Transverse colon (tissue), 4 donors: ENCODE results near the gene GATA2. TPM values are rescaled to one million over a fixed set of nuclear protein-coding genes. Genes with fewer than 3 reads are reported as not detected.

Experiments
- DNase-seq: peaks from one replicate; pipeline ENCODE4 v3.0.0-alpha.2; 2019
- H3K27ac ChIP-seq, 4 donors: fragments of 200-600 bp; sonication (generic); 2 replicates each; pipeline ENCODE4 v1.5.1; 2016 to 2018; ENCODE audit warnings: inconsistent platforms in 4 of 4
- H3K27me3 ChIP-seq: fragments of 200-600 bp; sonication (generic); 2 replicates; pipeline ENCODE4 v1.5.1; 2017; ENCODE audit warnings: inconsistent platforms
- H3K36me3 ChIP-seq, 4 donors: fragments of 200-600 bp; sonication (generic); 2 replicates each; pipeline ENCODE4 v1.5.1; 2017 to 2019; ENCODE audit warnings: inconsistent platforms in 4 of 4
- H3K4me1 ChIP-seq, 4 donors: fragments of 200-600 bp; sonication (generic); 2 replicates each; pipeline ENCODE4 v1.5.1; 2017 to 2020; ENCODE audit warnings: inconsistent platforms in 4 of 4
- H3K4me3 ChIP-seq, 4 donors: fragments of 200-600 bp; sonication (generic); 1 replicate in 1 of 4; 2 replicates in 3 of 4; pipeline versions ENCODE4 v1.5.1 to v1.6.1; 2017 to 2019; ENCODE audit warnings: inconsistent platforms in 4 of 4
- H3K9me3 ChIP-seq, 2 donors: fragments of 200-600 bp; sonication (generic); 2 replicates each; pipeline ENCODE4 v1.5.1; 2017 to 2019; ENCODE audit warnings: inconsistent platforms in 2 of 2
- CTCF ChIP-seq, 5 experiments: fragments of 200-600 bp in 3 of 5; fragments of 450-650 bp in 2 of 5; sonication (generic) in 3 of 5; IDR thresholded peaks; 1 replicate in 2 of 5; 2 replicates in 3 of 5; pipeline ENCODE4 v1.5.1; 2016 to 2017; ENCODE audit warnings: antibody characterized with exemption in 5 of 5, inconsistent platforms in 3 of 5, mild to moderate bottlenecking in 2 of 5, moderate library complexity in 1 of 5
- EP300 ChIP-seq: sonication (generic); formaldehyde crosslinking; IDR thresholded peaks from one replicate; pipeline ENCODE4 v1.6.1; 2017; ENCODE audit warnings: antibody characterized with exemption, low read depth
- POLR2A ChIP-seq: fragments of 450-650 bp; IDR thresholded peaks from one replicate; pipeline ENCODE4 v1.6.1; 2016; ENCODE audit warnings: antibody characterized with exemption, mild to moderate bottlenecking, moderate library complexity
- POLR2AphosphoS5 ChIP-seq, 3 donors: sonication (generic); formaldehyde crosslinking; IDR thresholded peaks; one replicate each; pipeline ENCODE4 v1.6.1; 2016; ENCODE audit warnings: antibody characterized with exemption in 3 of 3
- WGBS, 2 donors: methylation state at CpG; one replicate each; pipeline ENCODE4 v1.1.5; 2018; ENCODE audit warnings: low coverage in 1 of 2; 5-methylcytosine and 5-hydroxymethylcytosine counted together
- in situ Hi-C, 4 donors: fragments of 200-750 bp; cut with MboI; loops; one replicate each; pipeline versions ENCODE4 v1.15.0 to v1.15.1; 2017; ENCODE audit warnings: low sequenced_read_pairs in 3 of 4, low pct_ligation_motif_present in 1 of 4, low pct_unique_long_range_greater_than_20kb in 1 of 4
- intact Hi-C: fragments of 100-400 bp; cut with DNase I; formaldehyde crosslinking; loops from one replicate; pipeline ENCODE4 v1.15.1; 2023; ENCODE audit warnings: low total_unique reads
- total RNA-seq, 4 donors: library from RNA; depleted of rRNA; stranded (reverse); fragments of >200 nt; gene quantifications; one replicate each; pipeline ENCODE4 v1.1.0, GENCODE V29; 2016

Gene GATA2
- total RNA-seq, 4 donors from 2014 or later, result 1.8 to 8.2 (median 2.9) TPM

DNA sequence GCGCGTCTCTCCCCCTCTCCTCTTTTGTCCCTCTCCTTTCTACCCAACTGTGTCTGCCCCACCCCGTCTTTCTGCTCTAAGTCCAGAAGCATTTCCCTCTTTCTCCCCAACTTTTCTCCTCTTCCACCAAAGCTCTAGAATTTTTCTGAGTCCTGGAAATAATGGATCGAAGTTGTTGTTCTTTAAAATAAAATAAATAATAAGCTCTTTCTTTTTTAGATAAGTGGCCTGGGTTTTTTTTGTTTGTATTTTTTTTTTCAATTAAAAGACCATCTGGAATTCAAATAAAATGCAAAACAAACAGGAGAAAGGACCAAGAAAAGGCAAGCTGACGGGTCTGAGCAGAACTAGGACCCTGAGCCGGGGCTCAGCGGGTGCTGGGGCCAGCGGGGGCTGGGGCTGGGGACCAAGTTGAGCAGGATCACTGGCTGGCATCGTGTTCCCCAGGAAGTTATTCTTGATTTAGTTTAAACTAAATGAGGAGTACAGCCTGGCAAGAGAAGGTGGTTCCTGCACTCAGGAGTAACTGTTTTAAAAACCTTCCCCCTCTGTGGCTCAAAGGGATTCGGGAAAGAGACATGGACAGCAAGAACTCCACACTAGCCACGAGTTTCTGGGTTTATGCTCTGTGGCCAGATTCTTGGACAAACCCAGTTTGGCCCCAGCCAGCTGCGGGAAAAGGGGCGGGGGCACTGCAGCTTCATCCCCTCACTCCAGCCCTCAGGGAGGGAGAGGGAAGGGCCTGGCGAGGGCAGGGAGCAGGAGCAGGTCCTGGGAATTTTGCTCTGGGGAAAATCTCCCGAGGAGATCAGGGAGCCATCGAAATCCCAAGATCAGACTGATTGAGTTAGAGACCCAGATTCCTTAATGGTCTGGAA, 8.4 kb downstream of the GATA2 start:
- H3K27ac ChIP-seq, result peak overlapping the region in 3 of 4 donors; percentile 10 to 48 (median 13)
- 22 to 23% methylated on average over 7 to 16 of the region's 16 CpGs for whole genome bisulfite sequencing, 2 donors
- H3K27me3 ChIP-seq, result peaks cover 100% of the 10 kb centered on the region
- H3K4me3 ChIP-seq, result no peak overlapping the region
- no peaks in the 10 kb centered on the region for H3K9me3 ChIP-seq
- intact Hi-C loops, result no loop called here
- DNase-seq, result no peak
- H3K36me3 ChIP-seq, result no peaks in the 10 kb centered on the region
- H3K4me1 ChIP-seq, result peaks cover 24 to 38% (median 35%) of the 10 kb centered on the region in 4 donors
- no peak for TF ChIP-seq POLR2A
- TF ChIP-seq CTCF (IDR thresholded peaks at IDR 0.05), result no peak
- no peak for TF ChIP-seq EP300
- no peak for TF ChIP-seq POLR2AphosphoS5 (IDR thresholded peaks at IDR 0.05)
- in situ Hi-C loops, result loop anchor here in 2 of 4 donors (25.0 kb wide), 2 partner anchors 322 to 397 kb away; partner anchors contain the start of gene EEFSEC (in 1 of the 2)

- peak in 1 of 3 donors; percentile 66 for TF ChIP-seq POLR2AphosphoS5 (IDR thresholded peaks at IDR 0.05)
- TF ChIP-seq POLR2A, result no peak
- in situ Hi-C loops (loop anchor here in 2 of 4 donors (25.0 kb wide), 2 partner anchors 322 to 397 kb away; partner anchors contain the start of gene EEFSEC (in 1 of the 2)), intact Hi-C loops (no loop called here)
- Histone ChIP-seq H3K27me3 (peaks cover 100% of the 10 kb centered on the region), H3K9me3 (no peaks in the 10 kb centered on the region), H3K27ac (peak overlapping the region in 3 of 4 donors; percentile 10 to 48 (median 13)), H3K4me1 (peaks cover 16 to 30% (median 27%) of the 10 kb centered on the region in 4 donors), H3K4me3 (no peak overlapping the region), H3K36me3 (no peaks in the 10 kb centered on the region)
- DNase-seq, result no peak
- WGBS, 2 donors, result 13% methylated on average over 26 of the region's 26 CpGs; no CpG with 5 or more reads in 1 of the 2 donors
These were observed 9.2 kb downstream of the GATA2 start for GRCh38 chr3:128483657-128484403.

DNA sequence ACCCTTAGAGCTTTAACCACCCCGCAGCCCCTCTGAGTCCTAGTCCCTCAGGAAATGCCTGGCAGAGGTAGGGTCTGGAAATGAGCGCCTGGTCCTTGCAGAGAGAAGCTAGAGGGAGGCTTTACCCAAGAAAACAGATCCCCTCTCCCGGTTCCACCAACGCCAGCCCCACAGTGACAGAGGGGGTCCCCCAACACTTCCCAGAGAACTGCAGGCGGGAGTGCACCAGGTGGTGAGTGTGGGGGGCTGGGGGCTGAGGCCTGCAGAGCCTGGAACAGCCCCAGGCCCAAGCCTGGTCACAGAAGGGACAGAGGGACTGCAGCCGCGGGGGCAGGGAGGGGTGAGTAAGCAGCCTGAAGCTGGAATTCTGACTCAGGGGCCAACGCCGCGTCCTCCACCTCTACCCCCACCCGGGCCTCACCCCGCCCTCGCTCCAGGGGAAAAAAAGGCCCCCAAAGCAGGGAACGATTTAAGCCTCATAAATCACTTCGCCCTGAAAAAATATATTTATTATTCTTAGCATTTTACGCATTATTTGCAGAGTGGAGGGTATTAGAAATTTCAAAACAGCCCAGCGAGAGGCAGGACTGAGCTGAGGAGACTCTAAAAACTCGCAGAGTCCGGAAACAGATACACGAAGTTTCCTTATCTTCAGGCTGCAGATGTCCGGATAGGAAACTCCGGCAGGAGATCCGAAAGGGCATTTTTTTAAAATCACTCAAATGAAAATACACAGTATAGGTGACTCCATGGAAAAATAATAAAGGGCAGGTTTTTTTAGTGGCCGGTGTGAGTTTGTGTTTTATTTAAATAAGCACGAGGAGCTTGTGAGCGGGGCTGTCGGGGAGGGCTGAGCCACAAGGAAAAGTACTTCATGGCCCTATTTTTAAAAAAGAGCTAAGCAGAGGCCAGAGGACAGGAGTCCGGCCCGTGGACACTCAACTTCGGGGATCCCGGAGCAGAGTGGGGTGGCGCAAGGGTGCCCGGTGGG, 10.0 kb downstream of the GATA2 start:
- 9% methylated on average over 18 to 33 of the region's 33 CpGs for WGBS, 2 donors
- Histone ChIP-seq H3K4me3 (no peak overlapping the region), H3K36me3 (no peaks in the 10 kb centered on the region), H3K27ac (peak overlapping the region in 3 of 4 donors; percentile 10 to 48 (median 13)), H3K9me3 (no peaks in the 10 kb centered on the region), H3K27me3 (peaks cover 97% of the 10 kb centered on the region), H3K4me1 (peaks cover 8 to 21% (median 19%) of the 10 kb centered on the region in 4 donors)
- intact Hi-C loops, result no loop called here
- TF ChIP-seq CTCF (IDR thresholded peaks at IDR 0.05) (no peak), POLR2A (no peak), EP300 (no peak), POLR2AphosphoS5 (IDR thresholded peaks at IDR 0.05) (no peak)
- in situ Hi-C loops, result loop anchor here in 2 of 4 donors (25.0 kb wide), 2 partner anchors 321 to 396 kb away; partner anchors contain the start of gene EEFSEC (in 1 of the 2)
- no peak for DNase-seq

GRCh38 chr3:128482175-128482574, 10.8 kb downstream of the GATA2 start:
- no peak for DNase-seq
- in situ Hi-C loops, result loop anchor here in 2 of 4 donors (25.0 kb wide), 2 partner anchors 320 to 395 kb away; partner anchors contain the start of gene EEFSEC (in 1 of the 2)

More at GRCh38 chr3:128482175-128482574, 10.8 kb downstream of the GATA2 start:
- Histone ChIP-seq H3K27ac (peak overlapping the region in 1 of 4 donors; percentile 28), H3K9me3 (no peaks in the 10 kb centered on the region), H3K4me1 (peaks cover 0 to 13% (median 11%) of the 10 kb centered on the region in 4 donors), H3K4me3 (no peak overlapping the region), H3K27me3 (peaks cover 96% of the 10 kb centered on the region), H3K36me3 (no peaks in the 10 kb centered on the region)
- 25 to 49% methylated on average over 8 to 11 of the region's 11 CpGs for WGBS, 2 donors
- intact Hi-C loops, result no loop called here
- TF ChIP-seq CTCF (IDR thresholded peaks at IDR 0.05) (no peak), POLR2A (no peak), EP300 (no peak), POLR2AphosphoS5 (IDR thresholded peaks at IDR 0.05) (no peak)
